Gastrocnemius medialis (tissue), 4 donors: ENCODE data around the gene SEMA5B. TPM values are rescaled to one million over a fixed set of nuclear protein-coding genes. Genes with fewer than 3 reads are reported as not detected.

Source experiments
- ATAC-seq, 2 donors: fragments of 150-250 bp; one replicate each; pipeline ENCODE4 v1.9.1; 2016
- DNase-seq, 2 donors: peaks; one replicate each; pipeline ENCODE4 v3.0.0-alpha.2; 2019
- H3K27ac ChIP-seq, 4 donors: fragments of 200-600 bp; sonication (generic); 1 replicate in 1 of 4; 2 replicates in 3 of 4; pipeline ENCODE4 v1.5.1; 2016 to 2018; ENCODE audit warnings: mild to moderate bottlenecking in 2 of 4, moderate library complexity in 1 of 4
- H3K27me3 ChIP-seq, 3 donors: fragments of 200-600 bp; sonication (generic) in 2 of 3; 1 replicate in 1 of 3; 2 replicates in 2 of 3; pipeline versions ENCODE4 v1.5.1 to v1.6.0; 2016 to 2019; ENCODE audit warnings: mild to moderate bottlenecking in 1 of 3, moderate library complexity in 1 of 3
- H3K36me3 ChIP-seq, 2 donors: fragments of 200-600 bp; sonication (generic) in 1 of 2; one replicate each; pipeline ENCODE4 v1.5.1; 2017 to 2018
- H3K4me1 ChIP-seq, 2 donors: fragments of 200-600 bp; sonication (generic) in 1 of 2; one replicate each; pipeline ENCODE4 v1.5.1; 2016 to 2017; ENCODE audit warnings: mild to moderate bottlenecking in 2 of 2
- H3K4me3 ChIP-seq, 4 donors: fragments of 200-600 bp; sonication (generic) in 3 of 4; 1 replicate in 1 of 4; 2 replicates in 3 of 4; pipeline ENCODE4 v1.5.1; 2016 to 2019; ENCODE audit warnings: mild to moderate bottlenecking in 2 of 4
- H3K9me3 ChIP-seq, 3 donors: fragments of 200-600 bp; sonication (generic) in 2 of 3; 1 replicate in 1 of 3; 2 replicates in 2 of 3; pipeline ENCODE4 v1.5.1; 2016 to 2019
- POLR2A ChIP-seq, 2 donors: fragments of 450-650 bp; IDR thresholded peaks; one replicate each; pipeline ENCODE4 v1.6.1; 2017; ENCODE audit warnings: antibody characterized with exemption in 2 of 2, mild to moderate bottlenecking in 2 of 2, moderate library complexity in 2 of 2
- in situ Hi-C, 4 donors: fragments of 200-750 bp; cut with MboI; loops; one replicate each; pipeline versions ENCODE4 v1.15.0 to v1.8.0; 2017; ENCODE audit warnings: low sequenced_read_pairs in 4 of 4
- intact Hi-C: fragments of 100-400 bp; cut with DNase I; formaldehyde crosslinking; loops from one replicate; pipeline ENCODE4 v1.15.1; 2023; ENCODE audit warnings: low total_unique reads
- total RNA-seq, 4 donors: library from RNA; depleted of rRNA; stranded (reverse); fragments of >200 nt; gene quantifications; one replicate each; pipeline versions ENCODE4 v1.1.0 to v1.2.3, GENCODE V29; 2016
- TF ChIP-seq, protein P1 (sequence below), 5 experiments: fragments of 450-650 bp in 3 of 5; fragments of 200-600 bp in 2 of 5; sonication (generic) in 2 of 5; IDR thresholded peaks in 4 of 5; conservative IDR thresholded peaks in 1 of 5; 1 replicate in 4 of 5; 2 replicates in 1 of 5; pipeline ENCODE4 v1.5.1; 2016 to 2019; ENCODE audit warnings: antibody characterized with exemption in 5 of 5, mild to moderate bottlenecking in 3 of 5, moderate library complexity in 3 of 5

Gene SEMA5B
- total RNA-seq, 4 donors from 2014 or later = 0.10 to 0.26 TPM; not detected in 2

DNA sequence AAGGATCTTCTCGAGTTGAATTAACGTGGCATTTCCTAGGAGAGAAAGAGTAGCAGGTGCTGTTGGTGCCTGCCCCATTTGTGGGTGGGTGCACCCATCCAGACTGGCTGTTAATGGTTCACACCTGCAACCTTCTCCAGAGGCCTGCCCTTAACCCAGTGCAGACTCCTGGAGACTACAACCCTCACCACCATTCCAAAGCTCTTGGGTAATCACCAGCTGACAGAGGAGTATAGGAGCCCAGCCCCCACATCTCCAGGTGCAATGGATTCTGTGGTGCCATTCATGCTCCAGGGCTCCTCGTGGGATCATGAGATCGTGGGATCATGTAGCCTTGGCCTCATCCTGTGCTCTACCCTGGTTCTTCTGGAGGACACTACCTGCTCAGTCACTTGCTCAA, 60.2 kb downstream of the SEMA5B start:
- no peak for DNase-seq
- intact Hi-C loops = no loop called here
- no peak overlapping the region for H3K4me3 ChIP-seq
- peaks cover 3 to 5% of the 10 kb centered on the region in 2 donors for H3K4me1 ChIP-seq
- no peaks in the 10 kb centered on the region for H3K36me3 ChIP-seq
- no peaks in the 10 kb centered on the region for H3K27me3 ChIP-seq
- TF ChIP-seq, protein P1, sequence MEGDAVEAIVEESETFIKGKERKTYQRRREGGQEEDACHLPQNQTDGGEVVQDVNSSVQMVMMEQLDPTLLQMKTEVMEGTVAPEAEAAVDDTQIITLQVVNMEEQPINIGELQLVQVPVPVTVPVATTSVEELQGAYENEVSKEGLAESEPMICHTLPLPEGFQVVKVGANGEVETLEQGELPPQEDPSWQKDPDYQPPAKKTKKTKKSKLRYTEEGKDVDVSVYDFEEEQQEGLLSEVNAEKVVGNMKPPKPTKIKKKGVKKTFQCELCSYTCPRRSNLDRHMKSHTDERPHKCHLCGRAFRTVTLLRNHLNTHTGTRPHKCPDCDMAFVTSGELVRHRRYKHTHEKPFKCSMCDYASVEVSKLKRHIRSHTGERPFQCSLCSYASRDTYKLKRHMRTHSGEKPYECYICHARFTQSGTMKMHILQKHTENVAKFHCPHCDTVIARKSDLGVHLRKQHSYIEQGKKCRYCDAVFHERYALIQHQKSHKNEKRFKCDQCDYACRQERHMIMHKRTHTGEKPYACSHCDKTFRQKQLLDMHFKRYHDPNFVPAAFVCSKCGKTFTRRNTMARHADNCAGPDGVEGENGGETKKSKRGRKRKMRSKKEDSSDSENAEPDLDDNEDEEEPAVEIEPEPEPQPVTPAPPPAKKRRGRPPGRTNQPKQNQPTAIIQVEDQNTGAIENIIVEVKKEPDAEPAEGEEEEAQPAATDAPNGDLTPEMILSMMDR (IDR thresholded peaks at IDR 0.05 in 4 of 5, conservative IDR thresholded peaks at IDR 0.05 in 1 of 5) = no peak
- TF ChIP-seq POLR2A (IDR thresholded peaks at IDR 0.05) = no peak
- in situ Hi-C loops = no loop called here
- ATAC-seq = no peak
- H3K9me3 ChIP-seq = no peaks in the 10 kb centered on the region
- no peak overlapping the region for H3K27ac ChIP-seq

DNA sequence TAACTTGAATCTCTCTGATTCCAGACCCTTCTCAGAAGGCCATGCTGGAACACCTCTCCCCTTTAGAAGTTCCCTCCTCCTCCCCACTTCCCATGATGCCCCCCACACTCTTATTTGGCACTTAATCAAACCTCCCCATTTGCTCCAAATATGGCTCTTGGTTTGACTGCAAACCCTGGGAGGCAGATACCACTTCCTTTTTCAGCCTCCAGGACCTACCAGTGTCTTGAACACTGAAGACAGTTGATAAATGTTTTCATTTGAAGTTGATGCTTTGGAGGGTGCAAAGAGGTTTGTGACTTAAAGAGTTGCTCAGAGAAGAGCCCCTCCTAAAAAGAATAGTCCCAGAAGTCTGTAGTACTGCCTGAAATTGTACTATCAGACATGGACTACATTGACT, 61.5 kb downstream of the SEMA5B start:
- Histone ChIP-seq H3K4me1 (peaks cover 3 to 5% of the 10 kb centered on the region in 2 donors), H3K9me3 (no peaks in the 10 kb centered on the region), H3K36me3 (no peaks in the 10 kb centered on the region), H3K27ac (no peak overlapping the region), H3K4me3 (no peak overlapping the region), H3K27me3 (no peaks in the 10 kb centered on the region)
- DNase-seq (no peak), ATAC-seq (no peak)
- no peak for TF ChIP-seq POLR2A (IDR thresholded peaks at IDR 0.05)
- TF ChIP-seq, protein P1 (IDR thresholded peaks at IDR 0.05 in 4 of 5, conservative IDR thresholded peaks at IDR 0.05 in 1 of 5) = no peak
- intact Hi-C loops (no loop called here), in situ Hi-C loops (no loop called here)

DNA sequence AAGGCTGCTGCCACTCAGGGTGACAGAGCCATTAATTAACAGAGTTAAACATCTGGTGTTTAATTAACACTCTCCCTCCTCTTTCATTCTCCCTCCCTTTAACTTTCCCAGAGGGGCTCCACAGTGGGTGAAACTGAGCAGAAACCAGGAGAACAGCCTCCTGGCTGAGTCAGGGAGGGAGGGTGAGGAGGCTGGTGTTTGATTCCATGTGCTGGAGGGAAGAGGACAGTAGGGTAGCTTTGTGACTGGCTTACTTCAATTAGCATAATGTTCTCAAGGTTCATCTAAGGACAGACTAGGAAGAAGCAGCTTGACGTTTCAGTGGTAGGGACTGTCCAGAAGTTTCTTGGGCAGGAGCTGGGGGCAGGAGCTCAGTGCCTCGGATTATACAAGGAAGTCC, 62.8 kb downstream of the SEMA5B start:
- Histone ChIP-seq H3K4me1 (peaks cover 3% of the 10 kb centered on the region in 2 donors), H3K27ac (no peak overlapping the region), H3K27me3 (peaks cover 0 to under 1% (median 0%) of the 10 kb centered on the region in 3 donors), H3K4me3 (no peak overlapping the region), H3K36me3 (no peaks in the 10 kb centered on the region), H3K9me3 (no peaks in the 10 kb centered on the region)
- DNase-seq (no peak), ATAC-seq (no peak)
- TF ChIP-seq POLR2A (IDR thresholded peaks at IDR 0.05) = no peak
- TF ChIP-seq, protein P1 (IDR thresholded peaks at IDR 0.05 in 4 of 5, conservative IDR thresholded peaks at IDR 0.05 in 1 of 5) = no peak
- intact Hi-C loops = no loop called here
- in situ Hi-C loops = no loop called here

DNA sequence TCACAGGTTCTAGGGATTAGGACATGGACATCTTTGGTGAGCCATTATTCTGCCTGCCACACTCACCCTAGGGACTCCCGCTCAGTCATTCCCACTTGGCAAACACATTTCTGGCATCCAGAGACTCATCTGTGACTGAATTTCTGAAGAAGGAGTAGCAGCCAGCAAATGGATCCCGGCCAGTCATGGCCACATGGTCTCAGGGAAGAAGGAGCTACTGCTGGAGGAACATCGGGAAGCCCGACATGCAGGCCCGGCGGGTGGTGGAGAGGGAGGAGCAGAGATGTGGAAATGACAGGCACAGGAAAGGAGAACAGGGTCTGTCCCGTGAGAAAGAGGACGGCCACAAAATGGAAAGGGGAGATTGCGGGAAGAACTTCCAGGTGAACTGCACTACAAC, 65.4 kb downstream of the SEMA5B start:
- no peaks in the 10 kb centered on the region for H3K36me3 ChIP-seq
- in situ Hi-C loops = no loop called here
- peaks cover 0 to 3% of the 10 kb centered on the region in 2 donors for H3K4me1 ChIP-seq
- no peak overlapping the region for H3K27ac ChIP-seq
- no peak for ATAC-seq
- TF ChIP-seq POLR2A (IDR thresholded peaks at IDR 0.05) = no peak
- TF ChIP-seq, protein P1 (IDR thresholded peaks at IDR 0.05 in 4 of 5, conservative IDR thresholded peaks at IDR 0.05 in 1 of 5) = no peak
- H3K9me3 ChIP-seq = no peaks in the 10 kb centered on the region
- peaks cover 0 to 3% (median 0%) of the 10 kb centered on the region in 3 donors for H3K27me3 ChIP-seq
- no peak overlapping the region for H3K4me3 ChIP-seq
- intact Hi-C loops = no loop called here
- no peak for DNase-seq

DNA sequence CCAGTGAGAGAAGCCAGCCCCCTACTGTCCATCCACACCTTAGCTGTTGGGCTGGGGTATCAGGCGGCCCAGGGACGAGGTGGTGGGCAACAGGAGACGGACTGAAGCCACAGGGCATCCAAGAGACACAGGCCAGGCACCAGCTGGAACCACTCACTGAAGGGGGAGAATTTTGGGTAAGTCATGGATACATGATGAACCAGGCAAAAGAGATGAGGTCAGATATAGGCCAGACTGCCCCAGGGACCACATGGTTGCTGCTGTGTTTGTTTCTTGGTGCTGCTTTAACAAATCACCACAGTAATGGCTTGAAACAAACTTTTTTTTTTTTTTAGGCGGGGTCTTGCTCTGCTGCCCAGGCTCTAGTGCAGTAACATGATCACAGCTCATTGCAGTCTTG, 66.4 kb downstream of the SEMA5B start:
- Histone ChIP-seq H3K4me3 (no peak overlapping the region), H3K27ac (no peak overlapping the region), H3K9me3 (no peaks in the 10 kb centered on the region), H3K4me1 (peaks cover 0 to 3% of the 10 kb centered on the region in 2 donors), H3K36me3 (no peaks in the 10 kb centered on the region), H3K27me3 (peaks cover 0 to 3% (median 0%) of the 10 kb centered on the region in 3 donors)
- ATAC-seq (no peak), DNase-seq (no peak)
- intact Hi-C loops (no loop called here), in situ Hi-C loops (no loop called here)
- TF ChIP-seq, protein P1 (IDR thresholded peaks at IDR 0.05 in 4 of 5, conservative IDR thresholded peaks at IDR 0.05 in 1 of 5) = no peak
- no peak for TF ChIP-seq POLR2A (IDR thresholded peaks at IDR 0.05)
